ENCODE measurements around the gene MAP4K2. TPM values are rescaled to one million over a fixed set of nuclear protein-coding genes. Genes with fewer than 3 reads are reported as not detected.

The MAP4K2 gene
- total and polyA plus RNA-seq, 2 of the 8 experiments (the other 6 are each of a cell fraction or from before 2014, with no cell fraction given), result 20.1 to 20.7 TPM

GRCh38 chr11:64752175-64752970 lies 50.6 kb downstream of the MAP4K2 start:
- H2AFZ ChIP-seq (ENCODE audit: low read length), result no peak overlapping the region
- DNase-seq (ENCODE audit: low read depth in 1 of 2, low spot score in 2 of 2), result no peak
- H3K4me1 ChIP-seq (replicated peaks in 1 of 4; ENCODE audit: control insufficient read depth in 3 of 4, insufficient read depth in 4 of 4, low read length in 3 of 4), result peaks cover 0 to 7% (median 3%) of the 10 kb centered on the region in 4 experiments; a peak in 4 of 7 replicates
- no peak overlapping the region; the same call in 1 of the 2 replicates for H4K8ac ChIP-seq (ENCODE audit: extremely low read depth, insufficient read depth, low read length)
- WGBS, 2 experiments (ENCODE audit: extremely low coverage in 1 of 2, insufficient coverage in 1 of 2, insufficient read length in 1 of 2, insufficient replicate concordance in 2 of 2, low coverage in 1 of 2, low lambda C conversion rate in 2 of 2, missing lambda C conversion rate in 1 of 2), result 88% methylated on average over 13 of the region's 14 CpGs; no CpG with 5 or more reads in 1 of the 2 experiments
- FAIRE-seq, result no peak
- no peak overlapping the region for H3K4me3 ChIP-seq (ENCODE audit: extremely low read depth in 1 of 4, insufficient read depth in 2 of 4, low read depth in 3 of 4, low read length in 4 of 4)
- no peak overlapping the region for H3K18ac ChIP-seq (ENCODE audit: extremely low read depth, low read length)
- no peak overlapping the region for H3K56ac ChIP-seq (replicated peaks; ENCODE audit: insufficient read length, low read depth, low read length)
- H3K36me3 ChIP-seq (ENCODE audit: control insufficient read depth in 2 of 4, insufficient read depth in 4 of 4, low read length in 3 of 4), result no peaks in the 10 kb centered on the region; a peak in 1 of 8 replicates
- H4K5ac ChIP-seq (ENCODE audit: insufficient read length, low read depth, low read length), result no peak overlapping the region
- no peak overlapping the region for H3K4me2 ChIP-seq (ENCODE audit: insufficient read depth in 1 of 2, low read depth in 2 of 2, low read length in 2 of 2)
- no peaks in the 10 kb centered on the region for H3K79me1 ChIP-seq (ENCODE audit: low read depth, low read length)
- ChIA-PET POLR2A (ENCODE audit: partially characterized antibody) (interaction anchor here (0.6 to 42.9 kb wide), 5 partner anchors 3 to 870 kb away, joined by 3 to 1087 read pairs (median 3); partner anchors contain the start of genes PYGM, RASGRP2 and SF1), CTCF (ENCODE audit: partially characterized antibody) (interaction anchor here (0.7 to 23.7 kb wide), 11 partner anchors 10 to 396 kb away, joined by 3 to 376 read pairs (median 3); partner anchors contain the start of genes PYGM and RASGRP2)
- no peaks in the 10 kb centered on the region for H3K23me2 ChIP-seq (ENCODE audit: low read depth, low read length)
- H2BK120ac ChIP-seq (replicated peaks; ENCODE audit: low read depth, low read length), result no peak overlapping the region
- H3K14ac ChIP-seq (ENCODE audit: insufficient read length), result no peak overlapping the region
- no peak overlapping the region for H3K9ac ChIP-seq (replicated peaks in 1 of 4; ENCODE audit: extremely low read depth in 1 of 4, low read depth in 3 of 4, low read length in 3 of 4)
- H3K23ac ChIP-seq (ENCODE audit: insufficient read length), result no peak overlapping the region
- peak overlapping the region; percentile 17 for H4K91ac ChIP-seq (replicated peaks; ENCODE audit: insufficient read length, low read length)
- no peak overlapping the region; the same call in 1 of the 2 replicates for H2BK5ac ChIP-seq (ENCODE audit: low read depth, low read length)
- H3K27me3 ChIP-seq (replicated peaks in 1 of 4; ENCODE audit: control insufficient read depth in 3 of 4, extremely low read depth in 1 of 4, insufficient read depth in 3 of 4, low read length in 3 of 4), result no peaks in the 10 kb centered on the region
- H4K20me1 ChIP-seq (replicated peaks in 1 of 2; ENCODE audit: control insufficient read depth in 1 of 2, insufficient read depth in 2 of 2, low read length in 2 of 2), result no peaks in the 10 kb centered on the region
- peak overlapping the region; percentile 78 for H3K4ac ChIP-seq (replicated peaks; ENCODE audit: insufficient read length, low read depth, low read length)
- H3K79me2 ChIP-seq (ENCODE audit: control insufficient read depth in 1 of 2, insufficient read depth in 2 of 2, low read length in 2 of 2), result no peaks in the 10 kb centered on the region
- no peak overlapping the region for H2BK20ac ChIP-seq (ENCODE audit: low read length)
- no peak overlapping the region for H2BK15ac ChIP-seq (ENCODE audit: low read length)
- no peak for TF ChIP-seq RBBP5 (IDR thresholded peaks at IDR 0.05; ENCODE audit: borderline replicate concordance, low read depth, low read length)
- no peak for TF ChIP-seq KDM4A (IDR thresholded peaks at IDR 0.05; ENCODE audit: low read depth, low read length, severe bottlenecking)
- TF ChIP-seq TAF1 (IDR thresholded peaks at IDR 0.05; ENCODE audit: low read depth, low read length), result no peak
- no peak for TF ChIP-seq ASH2L (IDR thresholded peaks at IDR 0.05; ENCODE audit: low read length)
- no peak for TF ChIP-seq CREB1 (IDR thresholded peaks at IDR 0.05)
- no peak for TF ChIP-seq CTBP2 (IDR thresholded peaks at IDR 0.05; ENCODE audit: borderline replicate concordance, insufficient read depth, insufficient read length, low read length)
- no peak for TF ChIP-seq EP300 (IDR thresholded peaks at IDR 0.05; ENCODE audit: borderline replicate concordance in 1 of 2, low read depth in 2 of 2, low read length in 2 of 2)
- TF ChIP-seq KDM5A (IDR thresholded peaks at IDR 0.05; ENCODE audit: low read length), result no peak
- no peak overlapping the region for H3K27ac ChIP-seq (ENCODE audit: low read depth, low read length)
- H3K9me3 ChIP-seq (ENCODE audit: insufficient read depth in 2 of 2, low read depth in 1 of 2, low read length in 1 of 2), result no peaks in the 10 kb centered on the region
- H2AK5ac ChIP-seq (ENCODE audit: low read depth, low read length), result no peak overlapping the region
- peak overlapping the region; percentile 50; the same call in 1 of the 2 replicates for H2BK12ac ChIP-seq (ENCODE audit: low read depth, low read length)

Data from H1 (cell line).